HG02798 (cell line): ENCODE results near the gene FLNC.

ENCODE experiments used
- ATAC-seq: cut with Tn5 transposase; IDR thresholded peaks from one replicate; pipeline ENCODE4 v1.9.1; 2021; ENCODE audit warnings: mild to moderate bottlenecking; ENCODE audit not compliant: unreplicated experiment, poor library complexity

Gene FLNC

GRCh38 chr7:128875523-128875948 is 45.3 kb downstream of the FLNC start:
- ATAC-seq, result no peak

- ATAC-seq, result no peak
These were observed 45.9 kb downstream of the FLNC start for GRCh38 chr7:128876127-128876526.

DNA sequence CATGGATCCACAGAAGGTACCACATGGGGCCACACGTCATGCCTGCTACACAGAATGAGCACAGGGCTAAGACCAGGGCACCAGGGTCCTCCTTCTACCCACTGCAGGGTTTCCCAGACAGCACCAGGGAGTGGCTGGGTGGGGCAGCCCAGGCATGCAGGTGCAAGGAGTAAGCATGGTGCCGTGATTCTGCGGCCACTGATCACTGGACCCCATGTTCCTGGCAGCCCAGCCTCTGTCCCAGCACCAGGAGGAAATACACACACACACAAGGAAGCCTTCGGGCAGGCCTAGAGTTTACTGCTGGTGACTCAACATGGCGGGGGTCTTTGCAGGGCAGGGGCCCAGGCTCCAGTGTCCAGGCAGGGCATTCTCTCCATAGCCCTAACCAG is 46.4 kb downstream of the FLNC start:
- ATAC-seq, result no peak

GRCh38 chr7:128876978-128877755 is 47.0 kb downstream of the FLNC start:
- ATAC-seq, result no peak

DNA sequence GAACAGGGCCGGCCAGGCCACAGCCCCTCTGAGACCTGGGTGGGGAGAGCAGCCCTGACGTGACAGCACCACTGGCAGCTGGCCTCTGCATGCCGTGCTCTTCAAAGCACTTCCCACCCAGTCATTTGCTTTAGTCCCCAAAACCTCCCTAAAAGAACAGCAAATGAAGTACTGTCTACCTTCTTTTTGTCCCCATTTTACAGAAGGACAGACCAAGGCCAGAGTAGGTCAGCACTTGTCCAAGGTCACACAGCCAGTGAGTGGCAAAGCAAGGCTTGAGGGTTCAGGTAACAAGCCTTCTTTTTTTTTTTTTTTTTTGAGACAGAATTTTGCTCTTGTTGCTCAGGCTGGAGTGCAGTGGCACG is 47.5 kb downstream of the FLNC start:
- no peak for ATAC-seq

DNA sequence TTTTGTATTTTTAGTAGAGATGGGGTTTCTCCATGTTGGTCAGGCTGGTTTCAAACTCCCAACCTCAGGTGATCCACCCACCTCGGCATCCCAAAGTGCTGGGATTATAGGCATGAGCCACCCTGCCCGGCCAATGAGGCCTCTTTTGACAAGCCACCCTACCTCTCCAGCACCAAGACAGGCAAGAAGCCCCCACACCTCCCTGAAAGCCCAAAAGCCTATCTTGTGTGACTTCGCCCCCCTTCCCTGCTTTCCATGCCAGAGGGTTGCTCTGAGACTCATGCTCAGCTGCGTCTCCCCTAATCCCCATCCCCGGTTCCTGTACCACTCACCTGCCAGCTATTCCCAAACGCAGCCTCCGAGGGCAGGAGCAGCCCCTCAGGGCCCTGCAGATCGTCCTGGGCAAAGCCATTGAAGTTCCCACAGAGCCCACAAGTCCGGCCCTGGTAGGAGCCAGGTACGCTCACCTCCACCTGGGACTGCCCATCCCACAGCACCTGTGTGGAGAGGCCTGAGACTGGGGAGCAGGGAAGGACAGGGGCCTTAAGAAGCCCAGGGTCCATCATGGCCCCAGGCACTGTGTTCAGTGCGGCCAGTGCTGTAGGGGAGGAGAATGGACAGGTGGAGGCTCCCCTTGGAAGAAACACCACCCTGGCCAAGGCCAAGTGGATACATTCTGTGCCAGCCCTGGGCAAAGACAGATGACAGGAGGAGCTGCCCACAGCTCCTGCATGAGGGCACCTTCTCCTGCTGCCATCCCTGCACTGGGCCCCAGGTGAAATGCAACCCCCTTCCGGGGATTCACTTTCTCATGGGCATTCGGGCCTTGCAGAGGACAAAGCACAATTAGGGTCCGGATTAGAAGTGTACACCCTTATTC is 48.3 kb downstream of the FLNC start:
- no peak for ATAC-seq

DNA sequence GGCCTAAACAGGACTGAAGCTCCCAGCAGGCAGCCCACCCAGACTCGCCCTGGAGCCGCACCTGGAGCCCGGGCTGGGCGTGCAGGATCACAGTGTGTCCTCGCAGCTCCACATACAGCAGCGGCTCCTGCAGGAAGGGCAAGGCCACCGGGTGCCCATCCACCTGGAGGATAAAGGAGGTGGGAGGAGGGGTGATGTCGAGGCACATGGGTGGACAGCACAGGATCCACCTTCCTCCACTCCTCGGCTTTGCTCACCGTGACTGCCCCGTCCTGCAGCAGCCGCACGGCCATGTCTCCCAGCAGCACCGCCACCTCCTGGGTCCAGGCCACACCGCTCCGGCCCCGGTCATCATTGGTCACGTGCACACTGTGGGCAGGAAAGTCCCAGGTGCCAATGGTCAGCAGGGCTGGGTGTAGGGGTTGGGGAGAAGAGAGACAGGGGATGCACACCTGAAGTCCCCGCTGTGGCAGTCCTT is 49.3 kb downstream of the FLNC start:
- ATAC-seq, result no peak

DNA sequence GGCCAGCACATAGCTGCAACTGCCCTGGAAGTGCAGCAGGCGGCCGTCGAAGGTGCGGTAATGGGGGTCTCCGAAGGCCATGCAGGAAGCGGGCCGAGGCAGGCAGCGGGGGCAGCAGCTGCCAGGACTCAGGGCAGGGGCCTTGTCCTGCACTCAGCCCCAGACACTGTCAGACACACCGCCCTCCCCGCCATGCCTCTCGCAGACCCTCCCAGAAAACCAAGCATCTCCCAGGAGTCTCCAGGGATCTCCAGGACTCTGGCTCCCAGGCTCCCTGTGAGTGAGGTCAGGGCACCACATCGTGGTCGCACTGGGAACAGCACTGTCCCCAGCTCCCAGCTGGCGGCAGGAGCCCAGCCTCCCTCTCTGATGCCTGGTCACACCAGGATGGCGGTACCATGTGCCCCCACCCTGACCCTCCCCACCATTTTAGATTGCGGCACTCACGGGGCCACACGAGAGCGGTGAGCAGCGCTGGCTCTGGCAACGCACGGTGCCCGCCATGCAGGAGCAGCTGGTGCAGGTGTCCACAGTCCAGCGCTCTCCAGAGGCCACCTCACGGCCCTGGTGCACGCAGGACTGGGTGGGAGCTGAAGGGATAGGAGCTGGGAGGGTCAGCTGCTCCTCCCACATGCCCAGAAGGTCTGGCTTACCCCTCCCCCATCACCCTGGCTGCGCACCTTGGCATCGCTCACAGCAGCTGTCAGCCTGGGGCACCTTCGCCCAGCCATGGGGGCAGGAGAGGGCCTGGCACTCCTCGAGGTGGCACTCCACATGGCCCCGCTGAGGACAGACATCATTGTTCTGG is 49.9 kb downstream of the FLNC start:
- ATAC-seq, result no peak

DNA sequence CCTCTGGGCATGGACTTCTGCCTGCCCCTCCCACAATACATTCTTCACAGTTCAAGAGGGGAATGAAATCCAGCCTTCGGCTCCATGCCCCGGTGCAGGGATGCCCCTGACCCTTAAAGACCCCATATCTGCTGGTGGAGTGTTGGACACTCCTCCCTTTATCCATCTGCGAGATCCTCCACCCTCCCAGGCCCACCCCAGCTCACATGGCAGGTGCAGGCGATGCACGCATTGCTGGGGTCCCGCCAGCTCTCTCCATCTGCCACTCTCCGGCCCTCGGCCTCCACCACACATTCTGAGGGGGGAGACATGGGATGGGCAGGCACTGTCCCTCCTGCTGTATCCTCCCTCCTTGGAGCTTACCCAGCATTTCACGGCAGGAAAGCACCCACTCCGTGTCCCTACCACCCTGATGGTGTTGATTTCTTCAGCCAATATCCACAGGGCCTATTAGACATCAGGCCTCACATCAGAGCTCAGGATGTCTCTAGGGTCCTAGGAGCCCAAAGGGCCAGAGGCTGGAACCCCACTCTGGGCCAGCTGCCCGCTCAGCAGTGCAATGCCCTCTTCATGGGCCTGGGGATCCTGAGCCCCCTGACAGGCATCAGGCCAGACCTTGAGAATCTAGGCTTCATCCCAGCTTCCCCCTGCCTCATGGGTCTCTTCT is 50.7 kb downstream of the FLNC start:
- no peak for ATAC-seq

GRCh38 chr7:128881458-128882125 is 51.4 kb downstream of the FLNC start:
- no peak for ATAC-seq

DNA sequence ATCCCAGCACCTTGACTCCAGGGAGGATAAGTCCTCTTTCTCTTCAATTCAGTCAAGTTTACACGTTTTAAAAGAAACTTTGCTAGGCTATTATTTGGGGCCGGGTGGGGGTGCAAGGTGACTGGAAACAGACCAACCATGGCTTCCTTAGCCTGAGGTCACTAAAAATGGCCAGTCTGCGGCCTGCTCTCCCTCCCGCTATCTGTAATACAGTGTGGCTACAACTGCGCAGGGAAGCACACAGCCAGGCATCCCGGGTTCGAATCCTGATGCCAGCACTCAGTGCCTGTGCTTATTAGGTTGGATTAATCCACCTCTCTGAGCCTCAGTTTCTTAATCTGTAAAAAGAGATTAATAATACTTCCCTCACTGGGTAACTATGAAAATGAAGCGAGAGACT is 51.9 kb downstream of the FLNC start:
- no peak for ATAC-seq

GRCh38 chr7:128883622-128884448 is 53.6 kb downstream of the FLNC start:
- peak; percentile 77 for ATAC-seq

DNA sequence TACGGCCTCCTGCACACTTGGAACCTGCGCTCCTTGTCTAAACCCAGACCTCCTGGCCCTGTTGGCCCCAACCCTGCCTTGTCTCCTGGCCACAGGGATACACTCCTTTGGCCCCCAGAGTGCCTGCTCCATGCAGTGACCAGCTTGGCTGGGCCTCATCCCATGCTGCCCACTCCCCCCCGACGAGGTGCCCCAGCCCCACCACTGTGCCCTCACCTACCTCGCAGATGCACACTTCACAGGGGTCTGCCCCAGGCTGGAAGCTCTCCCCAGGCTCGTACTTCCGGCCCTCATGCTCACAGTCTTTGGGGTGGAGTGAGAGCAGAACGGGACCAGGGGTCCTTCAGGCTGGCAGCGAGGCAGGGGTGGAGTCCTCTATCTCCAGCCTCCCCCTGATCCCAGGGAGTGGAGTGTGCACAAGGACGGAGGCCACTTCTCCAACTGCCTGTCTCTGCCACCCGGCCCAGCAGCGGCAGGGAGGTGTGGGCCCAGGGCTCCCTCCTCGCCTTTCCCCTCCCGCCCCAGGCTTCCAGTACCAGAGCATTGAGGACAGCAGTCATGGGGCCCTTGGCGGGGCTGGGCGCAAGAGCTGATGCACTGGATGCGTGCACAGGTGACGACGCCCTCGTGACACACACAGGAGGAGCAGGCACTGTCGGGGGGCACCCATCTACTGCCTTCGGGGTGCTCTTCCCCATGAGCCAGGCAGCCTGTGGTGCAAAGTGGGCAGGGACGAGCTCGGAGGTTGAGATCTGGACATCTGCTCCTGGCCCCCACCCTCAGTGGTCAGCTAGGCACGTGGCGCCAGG is 54.6 kb downstream of the FLNC start:
- ATAC-seq, result no peak

- ATAC-seq, result no peak
These were observed 55.4 kb downstream of the FLNC start for GRCh38 chr7:128885370-128886187.

DNA sequence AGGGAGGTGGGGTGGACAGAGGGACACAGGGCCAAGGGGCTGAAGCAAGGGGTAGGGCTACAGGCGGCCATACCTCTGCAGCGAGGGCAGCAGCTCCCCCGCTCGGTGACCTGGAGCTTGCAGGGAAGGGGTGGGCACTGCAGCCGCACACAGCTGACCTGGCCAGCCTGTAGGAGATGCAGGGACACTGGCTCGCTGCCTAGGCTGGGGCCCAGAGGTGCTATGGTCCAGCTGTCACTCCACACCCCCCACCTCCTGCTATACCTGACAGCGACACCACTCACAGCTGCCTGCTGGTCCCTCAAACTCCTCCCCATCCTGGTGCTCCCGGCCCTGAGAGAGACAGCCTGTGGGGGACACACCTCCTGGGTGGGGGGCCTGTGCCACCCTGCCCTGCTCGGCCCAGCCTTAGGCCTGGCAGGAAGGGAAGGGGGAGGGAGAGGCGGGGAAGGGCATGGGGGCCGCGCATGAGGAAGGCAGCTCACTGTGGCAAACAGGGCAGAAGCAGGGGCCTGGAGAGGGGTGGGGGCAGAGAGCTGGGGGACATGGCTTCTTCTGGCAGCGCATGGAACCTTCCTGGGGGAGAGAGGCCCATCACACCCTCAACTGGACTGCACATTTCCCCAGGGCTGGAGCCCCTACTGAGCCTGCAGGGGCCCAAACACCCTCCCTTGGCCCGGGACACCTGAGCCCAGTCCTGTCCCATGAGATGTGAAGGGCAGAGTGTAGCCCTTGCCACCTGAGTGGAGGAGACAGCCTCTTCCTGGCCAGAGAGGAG is 56.4 kb downstream of the FLNC start:
- no peak for ATAC-seq
